A549 (cell line): ENCODE data around the gene TMEM175.

Experiments
- CBX2 ChIP-seq: fragments of 200-600 bp; sonication (generic); IDR thresholded peaks from 2 replicates; pipeline ENCODE4 v1.6.1; 2016; ENCODE audit warnings: low read depth, mild to moderate bottlenecking, borderline replicate concordance
- CBX8 ChIP-seq: fragments of 200-600 bp; sonication (generic); IDR thresholded peaks from 2 replicates; pipeline ENCODE4 v1.6.1; 2016
- CTCF ChIP-seq: fragments of >200 bp; sonication (Bioruptor Twin); formaldehyde crosslinking; IDR thresholded peaks from 3 replicates; pipeline ENCODE4 v1.5.1; 2016
- JUNB ChIP-seq: fragments of >200 bp; sonication (Bioruptor Twin); formaldehyde crosslinking; IDR thresholded peaks from 2 replicates; pipeline ENCODE4 v1.6.1; 2016
- KDM5A ChIP-seq: fragments of 200-600 bp; sonication (generic); IDR thresholded peaks from 2 replicates; pipeline ENCODE4 v1.6.1; 2016; ENCODE audit warnings: antibody characterized with exemption, mild to moderate bottlenecking
- MAFK ChIP-seq: fragments of 450-650 bp; IDR thresholded peaks from 2 replicates; pipeline ENCODE4 v1.6.1; 2014; ENCODE audit not compliant: partially characterized antibody

GRCh38 chr4:961351-962230, 29.3 kb downstream of the TMEM175 start:
- TF ChIP-seq CBX2, result no peak
- TF ChIP-seq MAFK, result no peak
- TF ChIP-seq CTCF, result no peak
- TF ChIP-seq JUNB, result no peak
- TF ChIP-seq KDM5A, result no peak
- TF ChIP-seq CBX8, result no peak
